NCI-H345 treated with DMSO at 0.1 percent for 48 hours (cell line): ENCODE measurements around the gene LRBA.
A peak's percentile ranks its signal among the peaks of the same experiment; 100 is the strongest.

Experiments used
- DNase-seq: peaks from one replicate; lab custom pipeline; 2025; ENCODE audit not compliant: unreplicated experiment; lab: John Stamatoyannopoulos, UW

The LRBA gene

GRCh38 chr4:150884625-150885024 lies 130.5 kb downstream of the LRBA start:
- no peak for DNase-seq

DNA sequence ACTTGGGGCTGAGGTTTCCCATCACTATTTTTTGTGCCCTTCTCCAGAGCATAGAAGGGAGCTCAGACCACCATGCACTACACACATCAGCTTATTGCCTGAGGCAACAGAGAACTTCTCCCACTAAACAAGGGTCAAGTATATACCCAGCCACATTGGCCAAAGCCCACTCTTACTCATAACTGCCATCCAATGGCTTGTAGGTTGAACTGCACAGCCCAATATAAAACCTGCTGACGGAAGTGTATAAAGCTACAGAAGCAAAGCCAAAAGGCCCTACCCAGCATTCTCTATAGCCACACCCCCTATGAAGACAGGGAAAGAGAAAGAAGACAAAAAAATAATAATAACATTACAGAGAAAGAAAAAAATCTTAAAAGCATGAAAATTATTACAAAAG lies 139.7 kb downstream of the LRBA start:
- no peak for DNase-seq

GRCh38 chr4:150874338-150875226 lies 140.5 kb downstream of the LRBA start:
- DNase-seq = no peak

DNA sequence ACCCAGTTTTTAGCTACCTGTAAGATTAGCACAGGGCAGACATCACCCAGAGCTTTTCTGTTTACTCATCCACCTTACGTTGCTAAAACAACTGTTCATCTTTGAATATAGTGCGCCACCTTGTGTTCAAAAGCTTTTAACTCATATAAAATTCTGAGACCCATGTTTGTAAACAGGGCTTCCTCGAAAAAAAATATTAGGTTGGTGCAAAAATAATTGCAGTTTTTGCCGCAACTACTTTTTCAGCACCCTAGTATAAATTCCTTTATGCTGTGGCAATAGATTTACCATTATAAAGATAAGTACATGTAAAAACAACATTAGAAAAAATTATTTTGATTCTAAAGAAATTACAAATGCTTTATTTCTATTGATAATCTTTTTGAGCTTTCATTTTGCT lies 147.9 kb downstream of the LRBA start:
- DNase-seq = peak; percentile 35

GRCh38 chr4:150863456-150863855 lies 151.6 kb downstream of the LRBA start:
- no peak for DNase-seq

GRCh38 chr4:150862829-150863228 lies 152.3 kb downstream of the LRBA start:
- no peak for DNase-seq

DNA sequence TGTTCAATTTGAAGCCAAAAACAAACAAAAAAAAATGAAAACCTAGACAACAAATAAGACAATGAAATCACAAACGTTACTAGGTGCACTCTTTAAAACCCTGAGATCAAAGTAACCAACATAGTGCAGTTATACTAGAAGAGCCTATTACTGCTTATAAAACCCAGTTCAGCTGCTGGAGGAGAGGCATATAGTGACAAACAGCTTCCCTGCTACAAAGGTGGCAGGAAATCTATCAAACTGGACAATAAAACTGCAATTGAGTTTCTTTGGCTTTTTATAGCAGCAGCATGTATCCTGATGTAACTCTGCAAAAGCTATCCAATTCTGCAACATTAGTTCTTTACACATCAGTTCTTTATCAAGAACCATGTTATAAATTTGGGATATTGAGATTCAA lies 155.6 kb downstream of the LRBA start:
- DNase-seq = no peak

- DNase-seq = no peak
Measured at GRCh38 chr4:150855981-150856510, 159.0 kb downstream of the LRBA start.

DNA sequence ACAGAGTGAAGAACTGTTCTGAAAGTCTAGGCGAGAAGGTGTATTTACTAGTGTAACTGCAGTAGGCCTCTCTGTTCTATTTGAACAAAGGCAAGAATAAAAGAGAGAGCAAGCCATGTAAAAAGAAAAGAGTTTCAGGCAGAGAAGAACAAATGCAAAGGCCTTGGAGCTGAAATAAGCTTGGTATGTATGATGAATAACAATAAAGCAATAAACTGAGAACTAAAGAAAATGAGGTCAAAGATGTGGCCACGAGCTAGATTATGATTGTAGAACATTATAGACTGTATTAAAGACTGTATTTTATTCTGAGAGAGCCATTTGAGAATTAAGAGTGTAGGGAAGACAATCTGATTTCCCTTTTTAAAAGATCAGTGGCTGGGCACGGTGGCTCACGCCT lies 160.5 kb downstream of the LRBA start:
- no peak for DNase-seq

GRCh38 chr4:150853882-150854281 lies 161.2 kb downstream of the LRBA start:
- DNase-seq = no peak

GRCh38 chr4:150852216-150852615 lies 162.9 kb downstream of the LRBA start:
- no peak for DNase-seq

GRCh38 chr4:150849016-150849415 lies 166.1 kb downstream of the LRBA start:
- no peak for DNase-seq

- DNase-seq = no peak
Measured at GRCh38 chr4:150828159-150828558, 186.9 kb downstream of the LRBA start.

- no peak for DNase-seq
Measured at GRCh38 chr4:150827226-150827625, 187.9 kb downstream of the LRBA start.

GRCh38 chr4:150826306-150826705 lies 188.8 kb downstream of the LRBA start:
- DNase-seq = no peak

DNA sequence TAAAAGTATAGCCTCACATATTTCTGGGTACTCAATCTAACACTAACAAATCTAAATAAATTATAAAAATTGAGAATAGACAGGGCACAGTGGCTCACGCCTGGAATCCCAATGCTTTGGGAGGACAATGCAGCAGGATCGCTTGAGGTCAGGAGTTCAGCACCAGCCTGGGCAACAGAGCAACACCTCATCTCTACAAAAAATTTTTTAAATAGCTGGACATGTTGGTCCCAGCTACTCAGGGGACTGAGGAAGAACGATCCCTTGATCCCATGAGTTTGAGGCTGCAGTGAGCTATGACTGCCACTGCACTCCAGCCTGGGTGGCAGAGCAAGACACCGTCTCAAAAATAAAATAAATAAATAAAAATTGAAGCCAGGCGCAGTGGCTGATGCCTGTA lies 192.7 kb downstream of the LRBA start:
- DNase-seq = no peak

- no peak for DNase-seq
Measured at GRCh38 chr4:150821641-150822040, 193.4 kb downstream of the LRBA start.

GRCh38 chr4:150820409-150820808 lies 194.7 kb downstream of the LRBA start:
- no peak for DNase-seq

GRCh38 chr4:150818661-150819060 lies 196.4 kb downstream of the LRBA start:
- DNase-seq = no peak

DNA sequence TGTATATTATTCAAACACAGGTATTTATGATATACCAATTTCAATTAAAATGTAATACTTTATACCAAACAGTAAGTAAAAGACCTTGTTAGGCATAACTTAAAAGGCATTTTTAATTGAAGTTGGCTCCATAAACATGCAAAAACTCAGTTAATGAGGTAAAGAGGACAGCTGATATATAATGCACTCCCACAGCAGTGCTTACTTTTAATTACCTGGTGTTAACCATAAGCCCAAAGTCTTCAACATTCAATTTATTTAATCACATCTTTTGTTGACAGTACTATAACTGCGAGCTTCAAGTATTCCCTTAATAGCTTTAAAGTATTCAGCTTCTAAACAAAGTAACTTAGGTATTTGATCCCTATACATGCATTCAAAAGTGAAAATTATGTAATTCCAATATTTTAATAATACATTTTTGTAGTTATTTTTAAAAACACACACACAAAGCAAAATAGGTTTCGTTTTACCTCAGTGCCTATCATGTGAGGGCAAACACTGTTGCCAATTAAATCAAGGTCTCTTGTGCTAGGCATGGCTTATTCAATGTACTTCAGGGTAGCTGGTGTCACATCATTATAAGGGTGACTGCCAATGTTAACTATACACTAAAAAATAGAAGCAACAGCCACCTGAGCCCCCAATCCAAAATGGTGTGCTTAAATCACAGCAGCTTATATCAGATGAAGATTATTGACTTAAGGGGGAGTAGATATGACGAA lies 197.1 kb downstream of the LRBA start:
- DNase-seq = no peak

DNA sequence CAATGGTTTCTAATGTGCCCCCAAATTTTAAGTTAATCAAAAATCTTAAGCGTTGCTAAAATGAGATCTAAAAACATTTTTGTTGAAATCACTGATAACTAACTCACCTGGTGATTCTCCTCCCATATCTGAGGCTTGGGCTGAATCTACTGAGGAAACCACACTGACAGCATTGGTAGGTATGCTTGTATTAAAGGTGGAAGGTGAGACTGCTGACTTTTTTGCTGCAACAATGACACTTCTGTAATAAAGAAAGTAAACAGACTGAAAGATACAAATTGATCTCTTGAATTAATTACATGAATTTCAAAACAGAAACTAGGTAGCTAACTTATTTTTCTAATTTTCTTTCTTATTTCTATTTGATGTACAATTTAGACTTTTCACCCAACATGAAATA lies 198.1 kb downstream of the LRBA start:
- no peak for DNase-seq

- DNase-seq = no peak
Measured at GRCh38 chr4:150816491-150816890, 198.6 kb downstream of the LRBA start.
